NB4 (cell line): ENCODE measurements around the gene FOXO4.

Experiments
- DNase-seq: peaks from one replicate; pipeline ENCODE4 v3.0.0; 2010; ENCODE audit warnings: low read depth
- H3K4me3 ChIP-seq: one replicate; pipeline ENCODE4 v1.5.1; 2011; ENCODE audit warnings: mild to moderate bottlenecking, low read depth, low read length, moderate library complexity
- CTCF ChIP-seq: IDR thresholded peaks from one replicate; pipeline ENCODE4 v1.5.1; 2012; ENCODE audit warnings: low read depth, low read length
- MAX ChIP-seq: IDR thresholded peaks from 2 replicates; pipeline ENCODE4 v1.6.1; 2011; ENCODE audit warnings: low read depth, low read length
- MYC ChIP-seq: IDR thresholded peaks from 2 replicates; pipeline ENCODE4 v1.6.1; 2011; ENCODE audit warnings: low read depth, low read length
- POLR2A ChIP-seq: IDR thresholded peaks from 2 replicates; pipeline ENCODE4 v1.6.1; 2011; ENCODE audit warnings: mild to moderate bottlenecking; ENCODE audit not compliant: insufficient read length; ENCODE audit errors: extremely low read depth

Gene FOXO4

GRCh38 chrX:71151366-71151765 lies 55.7 kb downstream of the FOXO4 start:
- DNase-seq: no peak
- H3K4me3 ChIP-seq: no peak overlapping the region
- TF ChIP-seq POLR2A (no peak), CTCF (no peak), MYC (no peak), MAX (no peak)
